ENCODE results near the gene PLEKHG7. TPM values are rescaled to one million over a fixed set of nuclear protein-coding genes. Genes with fewer than 3 reads are reported as not detected.

PLEKHG7 gene
- total RNA-seq, 1 experiment from 2014 or later = not detected

GRCh38 chr12:92810370-92810769 lies 107.6 kb downstream of the PLEKHG7 start:
- no peak overlapping the region for H3K9ac ChIP-seq (ENCODE audit: low read length)
- POLR2A ChIA-PET = no interaction called here
- no peaks in the 10 kb centered on the region for H3K9me2 ChIP-seq (ENCODE audit: insufficient read depth)
- no peak overlapping the region for H2AFZ ChIP-seq (ENCODE audit: low read depth, low read length, poor library complexity, severe bottlenecking)
- no peak overlapping the region for H3K4me3 ChIP-seq (replicated peaks in 1 of 2; ENCODE audit: low read depth in 1 of 2, low read length in 2 of 2)
- H3K9me3 ChIP-seq (ENCODE audit: control insufficient read depth in 1 of 2, insufficient read depth in 1 of 2, low read depth in 1 of 2, low read length in 2 of 2) = no peaks in the 10 kb centered on the region
- no peak overlapping the region for H3K27ac ChIP-seq (ENCODE audit: low read depth, low read length)
- no peaks in the 10 kb centered on the region for H3K36me3 ChIP-seq (ENCODE audit: control insufficient read depth in 1 of 2, insufficient read depth in 2 of 2, low read length in 2 of 2)
- intact Hi-C loops (cut with micrococcal nuclease) = no loop called here
- DNase-seq (ENCODE audit: low read depth, low spot score) (no peak), ATAC-seq (no peak)
- TF ChIP-seq EZH2 (IDR thresholded peaks at IDR 0.05) = no peak
- CTCF ChIA-PET = interaction anchor here (2.0 kb wide), 1 partner anchor 17 kb away, joined by 7 read pairs; no protein-coding TSS in a partner anchor
- RAD21 ChIA-PET (ENCODE audit: low non-redundant PET in 1 of 2, low total read pairs in 2 of 2, uncharacterized antibody in 2 of 2, unreplicated experiment in 2 of 2) = no interaction called here
- H3K27me3 ChIP-seq (ENCODE audit: insufficient read depth, low read length) = no peaks in the 10 kb centered on the region
- BruUV-seq (replicated peaks) = no TSS peak
- H4K20me1 ChIP-seq (ENCODE audit: insufficient read depth) = no peaks in the 10 kb centered on the region
- no peaks in the 10 kb centered on the region for H3K79me2 ChIP-seq (ENCODE audit: insufficient read depth, low read length)
- no peaks in the 10 kb centered on the region for H3K4me1 ChIP-seq (ENCODE audit: control insufficient read depth in 1 of 2, insufficient read depth in 2 of 2, low read length in 2 of 2)
- H3K4me2 ChIP-seq (ENCODE audit: low read length) = no peak overlapping the region

GRCh38 chr12:92814584-92814983 lies 111.8 kb downstream of the PLEKHG7 start:
- H3K9me3 ChIP-seq (ENCODE audit: control insufficient read depth in 1 of 2, insufficient read depth in 1 of 2, low read depth in 1 of 2, low read length in 2 of 2) = no peaks in the 10 kb centered on the region
- no peaks in the 10 kb centered on the region for H3K27me3 ChIP-seq (ENCODE audit: insufficient read depth, low read length)
- H3K9me2 ChIP-seq (ENCODE audit: insufficient read depth) = no peaks in the 10 kb centered on the region
- H3K79me2 ChIP-seq (ENCODE audit: insufficient read depth, low read length) = no peaks in the 10 kb centered on the region
- no peak overlapping the region for H3K4me2 ChIP-seq (ENCODE audit: low read length)
- no peaks in the 10 kb centered on the region for H3K4me1 ChIP-seq (ENCODE audit: control insufficient read depth in 1 of 2, insufficient read depth in 2 of 2, low read length in 2 of 2)
- no peak overlapping the region for H2AFZ ChIP-seq (ENCODE audit: low read depth, low read length, poor library complexity, severe bottlenecking)
- ATAC-seq (no peak), DNase-seq (ENCODE audit: low read depth, low spot score) (no peak)
- RAD21 ChIA-PET (ENCODE audit: low non-redundant PET in 1 of 2, low total read pairs in 2 of 2, uncharacterized antibody in 2 of 2, unreplicated experiment in 2 of 2) = no interaction called here
- intact Hi-C loops (cut with micrococcal nuclease) = no loop called here
- H3K4me3 ChIP-seq (replicated peaks in 1 of 2; ENCODE audit: low read depth in 1 of 2, low read length in 2 of 2) = no peak overlapping the region
- peaks cover 0 to 4% of the 10 kb centered on the region in 2 experiments; a peak in 1 of 4 replicates for H3K36me3 ChIP-seq (ENCODE audit: control insufficient read depth in 1 of 2, insufficient read depth in 2 of 2, low read length in 2 of 2)
- H3K27ac ChIP-seq (ENCODE audit: low read depth, low read length) = no peak overlapping the region
- CTCF ChIA-PET = interaction anchor here (2.1 kb wide), 1 partner anchor 13 kb away, joined by 8 read pairs; no protein-coding TSS in a partner anchor
- H3K9ac ChIP-seq (ENCODE audit: low read length) = no peak overlapping the region
- POLR2A ChIA-PET = interaction anchor here (1.0 kb wide), 1 partner anchor 13 kb away, joined by 3 read pairs; no protein-coding TSS in a partner anchor
- no peaks in the 10 kb centered on the region for H4K20me1 ChIP-seq (ENCODE audit: insufficient read depth)
- BruUV-seq (replicated peaks) = no TSS peak
- TF ChIP-seq SIN3A (IDR thresholded peaks at IDR 0.05; ENCODE audit: low read depth) = no peak
- no peak for TF ChIP-seq ZFX (IDR thresholded peaks at IDR 0.05)
- no peak for TF ChIP-seq ELF1 (IDR thresholded peaks at IDR 0.05; ENCODE audit: borderline replicate concordance, low read depth)
- TF ChIP-seq YY1 (IDR thresholded peaks at IDR 0.05; ENCODE audit: extremely low read depth, insufficient replicate concordance, low read depth, low read length) = no peak
- TF ChIP-seq EZH2 (IDR thresholded peaks at IDR 0.05) = no peak
- TF ChIP-seq RAD21 (IDR thresholded peaks at IDR 0.05; ENCODE audit: low read depth) = no peak
- TF ChIP-seq EGR1 (IDR thresholded peaks at IDR 0.05; ENCODE audit: low read depth) = no peak
- TF ChIP-seq SP1 (IDR thresholded peaks at IDR 0.05; ENCODE audit: low read depth) = no peak
- TF ChIP-seq EZH2phosphoT487 (IDR thresholded peaks at IDR 0.05; ENCODE audit: borderline replicate concordance) = no peak

All from HCT116 (cell line).